Upper lobe of left lung (tissue), 6 donors: Measurements from ENCODE around the gene HSPB6. TPM values are rescaled to one million over a fixed set of nuclear protein-coding genes. Genes with fewer than 3 reads are reported as not detected.
"Not testable (repeated sequence)": the region's sequence is repeated elsewhere in the genome, so short reads cannot be mapped to it uniquely, and the experiment has no call there.

Experiments used
- ATAC-seq, 2 donors: fragments of 200-7000 bp; cut with Tn5 transposase; one replicate each; pipeline ENCODE4 v1.9.1; 2022; ENCODE audit warnings: mild to moderate bottlenecking in 2 of 2, moderate library complexity in 2 of 2; ENCODE audit not compliant: low FRiP score in 2 of 2
- DNase-seq, 2 donors: peaks; one replicate each; pipeline ENCODE4 v3.0.0-alpha.2; 2019 to 2020
- H3K27ac ChIP-seq, 4 donors: fragments of 200-600 bp; sonication (generic); one replicate each; pipeline ENCODE4 v1.5.1; 2016 to 2019
- H3K27me3 ChIP-seq, 4 donors: fragments of 200-600 bp; sonication (generic); one replicate each; pipeline ENCODE4 v1.5.1; 2017 to 2019
- H3K36me3 ChIP-seq, 4 donors: fragments of 200-600 bp; sonication (generic); one replicate each; pipeline ENCODE4 v1.5.1; 2016 to 2019
- H3K4me1 ChIP-seq, 4 donors: fragments of 200-600 bp; sonication (generic); one replicate each; pipeline ENCODE4 v1.5.1; 2018 to 2019
- H3K4me3 ChIP-seq, 4 donors: fragments of 200-600 bp; sonication (generic); one replicate each; pipeline ENCODE4 v1.5.1; 2017 to 2019; ENCODE audit warnings: mild to moderate bottlenecking in 2 of 4, moderate library complexity in 1 of 4
- H3K9me3 ChIP-seq, 4 donors: fragments of 200-600 bp; sonication (generic); one replicate each; pipeline ENCODE4 v1.5.1; 2018 to 2019
- EP300 ChIP-seq, 4 donors: sonication (generic); formaldehyde crosslinking; IDR thresholded peaks; one replicate each; pipeline ENCODE4 v1.5.1; 2017; ENCODE audit warnings: antibody characterized with exemption in 4 of 4, control low read depth in 2 of 4
- POLR2A ChIP-seq, 4 donors: fragments of 450-650 bp; IDR thresholded peaks; one replicate each; pipeline ENCODE4 v1.5.1; 2016 to 2017; ENCODE audit warnings: antibody characterized with exemption in 4 of 4, mild to moderate bottlenecking in 2 of 4
- POLR2AphosphoS5 ChIP-seq, 2 donors: sonication (generic); formaldehyde crosslinking; IDR thresholded peaks; one replicate each; pipeline ENCODE4 v1.5.1; 2017; ENCODE audit warnings: antibody characterized with exemption in 2 of 2
- WGBS, 2 donors: methylation state at CpG; one replicate each; pipeline ENCODE4 v1.1.5; 2017 to 2018; 5-methylcytosine and 5-hydroxymethylcytosine counted together
- total RNA-seq, 6 donors: library from RNA; depleted of rRNA in 4 of 6; stranded (reverse); fragments of >200 nt in 4 of 6; gene quantifications; one replicate each; pipeline versions ENCODE4 v1.1.0 to v1.2.1, GENCODE V29; 2016 to 2021
- TF ChIP-seq, protein P1 (sequence below), 6 experiments: fragments of 450-650 bp in 4 of 6; fragments of 200-600 bp in 2 of 6; sonication (generic) in 2 of 6; IDR thresholded peaks; one replicate each; pipeline ENCODE4 v1.5.1; 2016 to 2019; ENCODE audit warnings: antibody characterized with exemption in 6 of 6
- donor health status: DM: no; HTN: no; CAD: no; lungs with moderate emphysema.
- donor health status: DM: no; HTN: yes; CAD: no; lungs with severe emphysema.

Gene HSPB6
- total RNA-seq, 6 donors from 2014 or later = 4.2 to 46.2 (median 18.4) TPM

DNA sequence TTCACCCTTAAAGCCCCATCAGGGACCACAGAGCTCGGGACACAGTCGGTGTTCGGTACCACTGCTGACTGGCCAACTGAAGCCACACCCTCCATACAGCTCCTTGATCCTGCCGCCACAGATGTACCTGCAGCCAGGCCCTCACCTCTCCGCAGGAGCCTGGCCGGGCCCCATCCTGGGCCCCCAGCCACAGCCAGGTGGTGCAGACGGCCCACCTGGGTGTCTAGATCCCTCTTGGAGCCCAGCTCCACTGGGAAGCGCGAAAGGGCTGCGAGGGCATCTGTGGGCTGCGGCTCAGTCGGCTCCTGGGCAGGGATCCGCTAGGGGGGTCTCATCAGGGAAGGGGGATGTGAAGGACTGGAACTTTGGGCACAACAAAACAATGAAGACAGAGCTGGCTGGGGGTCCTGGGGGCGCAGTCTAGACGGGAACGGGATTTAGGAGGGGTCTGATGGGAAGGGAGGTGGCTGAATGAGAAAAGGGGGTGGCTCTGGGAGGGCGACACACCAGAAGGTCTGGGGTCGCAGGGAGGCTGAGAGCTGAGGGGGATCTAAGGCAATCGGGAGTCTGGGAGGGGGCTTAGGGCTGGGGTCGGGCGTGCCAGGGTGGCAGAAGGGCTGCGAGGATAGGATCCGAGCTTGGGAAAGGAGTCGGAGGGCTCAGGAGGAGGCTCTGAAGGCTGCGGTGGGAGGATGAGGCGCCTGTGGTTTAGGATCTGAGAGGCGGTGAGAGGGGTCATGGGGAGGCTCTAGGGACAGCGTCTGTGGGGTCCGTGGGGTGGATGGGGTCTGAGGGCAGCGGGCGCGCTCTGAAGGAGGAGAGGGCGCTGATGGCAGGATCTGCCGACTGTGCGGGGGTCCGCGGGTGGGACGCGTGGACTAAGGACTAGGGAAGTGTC lies 40.1 kb upstream of the HSPB6 start:
- peaks cover 0 to 11% (median 0%) of the 10 kb centered on the region in 4 donors for H3K4me1 ChIP-seq
- H3K36me3 ChIP-seq = no peaks in the 10 kb centered on the region
- WGBS, 2 donors = 15 to 18% methylated on average over 36 to 37 of the region's 39 CpGs
- H3K4me3 ChIP-seq = no peak overlapping the region
- DNase-seq = peak in 1 of 2 donors; percentile 47
- ATAC-seq = no peak
- H3K27ac ChIP-seq = no peak overlapping the region
- H3K9me3 ChIP-seq = no peaks in the 10 kb centered on the region
- TF ChIP-seq, protein P1, sequence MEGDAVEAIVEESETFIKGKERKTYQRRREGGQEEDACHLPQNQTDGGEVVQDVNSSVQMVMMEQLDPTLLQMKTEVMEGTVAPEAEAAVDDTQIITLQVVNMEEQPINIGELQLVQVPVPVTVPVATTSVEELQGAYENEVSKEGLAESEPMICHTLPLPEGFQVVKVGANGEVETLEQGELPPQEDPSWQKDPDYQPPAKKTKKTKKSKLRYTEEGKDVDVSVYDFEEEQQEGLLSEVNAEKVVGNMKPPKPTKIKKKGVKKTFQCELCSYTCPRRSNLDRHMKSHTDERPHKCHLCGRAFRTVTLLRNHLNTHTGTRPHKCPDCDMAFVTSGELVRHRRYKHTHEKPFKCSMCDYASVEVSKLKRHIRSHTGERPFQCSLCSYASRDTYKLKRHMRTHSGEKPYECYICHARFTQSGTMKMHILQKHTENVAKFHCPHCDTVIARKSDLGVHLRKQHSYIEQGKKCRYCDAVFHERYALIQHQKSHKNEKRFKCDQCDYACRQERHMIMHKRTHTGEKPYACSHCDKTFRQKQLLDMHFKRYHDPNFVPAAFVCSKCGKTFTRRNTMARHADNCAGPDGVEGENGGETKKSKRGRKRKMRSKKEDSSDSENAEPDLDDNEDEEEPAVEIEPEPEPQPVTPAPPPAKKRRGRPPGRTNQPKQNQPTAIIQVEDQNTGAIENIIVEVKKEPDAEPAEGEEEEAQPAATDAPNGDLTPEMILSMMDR (IDR thresholded peaks at IDR 0.05) = no peak
- TF ChIP-seq POLR2A (IDR thresholded peaks at IDR 0.05) = no peak
- no peak for TF ChIP-seq POLR2AphosphoS5 (IDR thresholded peaks at IDR 0.05)
- no peak for TF ChIP-seq EP300 (IDR thresholded peaks at IDR 0.05)
- H3K27me3 ChIP-seq = peaks cover 0 to 11% (median 2%) of the 10 kb centered on the region in 4 donors

DNA sequence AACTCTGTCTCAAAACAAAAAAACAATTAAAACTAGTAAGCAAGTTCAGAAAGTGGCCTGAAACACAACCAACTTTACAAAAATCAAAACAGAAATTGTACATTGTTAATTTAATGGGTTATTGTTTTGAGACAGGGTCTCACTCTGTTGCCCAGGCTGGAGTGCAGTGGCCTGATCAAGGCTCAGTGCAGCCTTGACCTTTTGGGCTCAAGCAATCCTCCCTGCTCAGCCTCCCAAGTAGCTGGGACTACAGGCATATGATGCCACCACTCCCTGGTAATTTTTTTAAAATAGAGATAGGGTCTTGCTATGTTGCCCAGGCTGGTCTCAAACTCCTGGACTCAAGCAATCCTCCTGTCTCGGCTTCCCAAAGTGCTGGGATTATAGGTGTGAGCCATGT lies 38.7 kb upstream of the HSPB6 start:
- peaks cover 0 to 11% (median 2%) of the 10 kb centered on the region in 4 donors for H3K27me3 ChIP-seq
- DNase-seq, ATAC-seq, H3K4me3 ChIP-seq, H3K36me3 ChIP-seq, H3K9me3 ChIP-seq, H3K27ac ChIP-seq: not testable (repeated sequence)
- H3K4me1 ChIP-seq = peaks cover 0 to 11% (median 0%) of the 10 kb centered on the region in 4 donors
- 75 to 100% methylated on average over 1 of the region's 1 CpG for whole genome bisulfite sequencing, 2 donors

DNA sequence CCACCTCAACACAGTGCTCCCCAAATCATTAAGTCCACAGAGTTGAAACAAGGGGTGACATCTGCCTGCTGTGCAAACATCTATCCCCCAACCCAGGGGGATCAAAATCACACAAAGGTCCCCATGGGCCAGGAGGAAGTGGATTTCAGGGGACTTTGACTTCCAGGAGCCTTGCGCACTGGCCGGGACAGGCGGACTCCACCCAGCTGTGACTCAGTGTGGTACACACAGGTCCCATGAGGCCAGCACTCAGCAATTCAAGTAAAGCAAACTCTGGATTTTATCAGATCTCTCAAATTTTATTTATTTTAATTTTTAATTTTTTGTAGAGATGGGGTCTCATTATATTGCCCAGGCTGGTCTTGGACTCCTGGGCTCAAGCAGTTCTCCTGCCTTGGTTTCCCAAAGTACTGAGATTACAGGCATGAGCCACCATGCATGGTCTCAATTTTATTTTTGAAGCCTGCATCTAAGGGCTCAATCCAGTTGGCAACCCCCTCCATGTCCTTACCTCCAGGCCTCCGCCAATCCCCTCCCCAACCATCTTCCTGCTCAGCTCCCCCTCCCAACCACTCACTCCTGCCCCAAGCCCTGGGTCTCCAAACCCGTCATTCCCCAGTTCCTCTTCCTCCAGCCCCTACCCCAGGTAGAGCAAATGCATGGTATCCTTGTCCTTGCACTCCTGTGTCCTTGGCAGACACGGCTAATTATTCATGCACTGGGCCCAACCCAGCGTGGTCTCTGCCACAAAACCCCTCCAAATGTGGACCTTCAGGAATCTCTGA lies 36.7 kb upstream of the HSPB6 start:
- 73 to 78% methylated on average over 7 of the region's 7 CpGs for WGBS, 2 donors
- Histone ChIP-seq H3K4me3 (no peak overlapping the region), H3K9me3 (no peaks in the 10 kb centered on the region), H3K4me1 (peaks cover 0 to 11% (median 0%) of the 10 kb centered on the region in 4 donors), H3K36me3 (no peaks in the 10 kb centered on the region), H3K27ac (no peak overlapping the region), H3K27me3 (peaks cover 0 to 11% (median 2%) of the 10 kb centered on the region in 4 donors)
- ATAC-seq = peak in 1 of 2 donors; percentile 37
- TF ChIP-seq POLR2AphosphoS5 (IDR thresholded peaks at IDR 0.05) = no peak
- TF ChIP-seq EP300 (IDR thresholded peaks at IDR 0.05) = no peak
- no peak for TF ChIP-seq POLR2A (IDR thresholded peaks at IDR 0.05)
- TF ChIP-seq, protein P1 (IDR thresholded peaks at IDR 0.05) = no peak
- DNase-seq = no peak

DNA sequence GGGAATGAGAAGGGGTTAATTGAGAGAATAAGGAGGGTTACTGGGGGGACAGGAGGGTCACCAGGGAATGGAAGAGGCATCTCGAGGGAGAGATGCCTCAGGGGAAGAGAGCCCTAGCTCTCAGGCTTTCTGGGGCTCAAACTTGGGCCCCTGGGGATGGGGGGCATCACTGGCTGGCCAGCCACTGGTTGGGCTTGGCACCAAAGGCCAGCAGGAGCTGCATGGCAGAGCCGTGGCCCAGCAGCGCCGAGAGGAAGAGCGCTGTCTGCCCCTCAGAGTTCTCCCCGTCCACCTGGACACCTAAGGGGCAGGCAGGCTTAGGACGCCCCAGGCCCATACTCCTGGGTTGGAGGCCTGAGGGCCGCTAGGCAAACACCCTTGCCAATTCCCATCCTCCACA lies 36.1 kb upstream of the HSPB6 start:
- ATAC-seq (no peak), DNase-seq (peak in 1 of 2 donors; percentile 57)
- WGBS, 2 donors = 47 to 75% methylated on average over 2 to 8 of the region's 8 CpGs
- no peaks in the 10 kb centered on the region for H3K9me3 ChIP-seq
- H3K4me3 ChIP-seq = no peak overlapping the region
- TF ChIP-seq, protein P1 (IDR thresholded peaks at IDR 0.05) = no peak
- H3K4me1 ChIP-seq = peaks cover 0 to 10% (median 0%) of the 10 kb centered on the region in 4 donors
- no peaks in the 10 kb centered on the region for H3K36me3 ChIP-seq
- peaks cover 0 to 11% (median 2%) of the 10 kb centered on the region in 4 donors for H3K27me3 ChIP-seq
- no peak overlapping the region for H3K27ac ChIP-seq

DNA sequence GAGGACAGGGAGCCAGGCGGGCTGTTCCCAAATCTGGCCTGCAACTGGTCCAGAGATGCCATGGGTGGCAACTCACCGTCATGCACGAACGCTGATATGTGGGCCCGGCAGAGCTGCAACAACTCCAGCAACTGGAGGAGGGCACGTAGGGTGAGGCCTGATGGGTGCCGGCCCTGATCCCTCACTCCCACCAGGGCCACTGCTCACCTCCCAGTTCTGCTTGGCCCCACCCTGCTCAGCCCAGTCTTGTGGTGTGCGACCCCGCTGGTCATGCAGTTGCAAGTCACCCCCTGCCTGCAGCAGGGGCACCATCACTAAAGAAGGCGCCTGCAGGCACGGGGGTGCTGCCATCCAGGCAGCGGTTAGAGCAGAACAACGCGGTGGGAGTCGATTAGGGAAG lies 35.5 kb upstream of the HSPB6 start:
- WGBS, 2 donors = 84 to 88% methylated on average over 12 to 15 of the region's 15 CpGs
- Histone ChIP-seq H3K27ac (no peak overlapping the region), H3K27me3 (peaks cover 0 to 9% (median under 1%) of the 10 kb centered on the region in 4 donors), H3K9me3 (no peaks in the 10 kb centered on the region), H3K4me3 (no peak overlapping the region), H3K36me3 (no peaks in the 10 kb centered on the region), H3K4me1 (peaks cover 0 to 4% (median 0%) of the 10 kb centered on the region in 4 donors)
- ATAC-seq (no peak), DNase-seq (peak in 1 of 2 donors; percentile 53)
- TF ChIP-seq EP300 (IDR thresholded peaks at IDR 0.05) (no peak), POLR2A (IDR thresholded peaks at IDR 0.05) (no peak), POLR2AphosphoS5 (IDR thresholded peaks at IDR 0.05) (no peak)
- TF ChIP-seq, protein P1 (IDR thresholded peaks at IDR 0.05) = no peak
